Erythroblast (primary cell): ENCODE results near the gene CHN2.

ENCODE experiments used
- GATA1 ChIP-seq: IDR thresholded peaks from 2 replicates; pipeline ENCODE4 v1.6.1; 2011; ENCODE audit warnings: low read depth, mild to moderate bottlenecking, control low read depth, low read length, moderate library complexity
- POLR2A ChIP-seq: IDR thresholded peaks from 2 replicates; pipeline ENCODE4 v1.6.1; 2011; ENCODE audit warnings: mild to moderate bottlenecking, low read length

- TF ChIP-seq POLR2A (no peak), GATA1 (no peak)
Observed at GRCh38 chr7:29353810-29354209, 159.2 kb downstream of the CHN2 start.
